Measurements from ENCODE around the gene GTSE1. TPM values are rescaled to one million over a fixed set of nuclear protein-coding genes. Genes with fewer than 3 reads are reported as not detected.

GTSE1 gene
- total and polyA plus RNA-seq, 2 donors (not counting 1 experiment from before 2014, with no cell fraction given): 0.17 to 0.39 TPM

DNA sequence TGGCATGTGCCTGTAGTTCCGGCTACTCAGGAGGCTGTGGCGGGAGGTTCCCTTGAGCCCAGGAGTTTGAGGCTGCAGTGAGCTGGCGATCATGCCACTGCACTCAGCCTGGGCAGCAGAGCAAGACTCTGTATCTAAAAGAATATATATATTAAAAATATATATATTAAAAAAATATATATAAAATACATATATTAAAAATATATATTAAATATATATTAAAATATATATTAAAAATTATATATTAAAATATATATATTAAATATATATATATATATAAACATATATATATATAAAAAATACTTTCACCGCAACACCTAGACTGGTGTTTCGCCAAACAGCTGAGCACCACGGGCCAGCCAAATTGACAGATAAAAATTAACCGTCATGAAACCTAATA lies 20.1 kb upstream of the GTSE1 start:
- ChIA-PET POLR2A (no interaction called here), CTCF (interaction anchor here (1.2 to 1.3 kb wide), 2 partner anchors 20 to 270 kb away, joined by 3 read pairs; partner anchors contain the start of gene GTSE1)
- Histone ChIP-seq H3K9me3 (ENCODE audit: control extremely low read depth in 1 of 3, control insufficient read depth in 2 of 3, insufficient read depth in 1 of 3, low read length in 2 of 3) (no peaks in the 10 kb centered on the region), H3K4me3 (ENCODE audit: control extremely low read depth in 1 of 5, extremely low read depth in 1 of 5, insufficient read depth in 1 of 5, low read depth in 2 of 5, low read length in 4 of 5) (no peak overlapping the region), H3K27me3 (replicated peaks in 1 of 4; ENCODE audit: control extremely low read depth in 1 of 4, control insufficient read depth in 3 of 4, insufficient read depth in 4 of 4, low read length in 3 of 4) (no peaks in the 10 kb centered on the region), H3K27ac (ENCODE audit: low read length in 2 of 2) (no peak overlapping the region), H3K9ac (ENCODE audit: low read length) (no peak overlapping the region), H3K79me2 (ENCODE audit: control insufficient read depth, insufficient read depth, low read length) (no peaks in the 10 kb centered on the region), H3K4me2 (replicated peaks; ENCODE audit: low read depth, low read length, poor library complexity, severe bottlenecking) (no peak overlapping the region), H3K4me1 (ENCODE audit: control insufficient read depth in 2 of 2, insufficient read depth in 2 of 2, low read length in 2 of 2) (peaks cover 0 to 25% of the 10 kb centered on the region in 2 donors), H2AFZ (ENCODE audit: insufficient read depth, low read depth, low read length, poor library complexity, severe bottlenecking) (no peak overlapping the region), H3K36me3 (replicated peaks in 1 of 2; ENCODE audit: control extremely low read depth in 1 of 2, control insufficient read depth in 1 of 2, extremely low read depth in 1 of 2, insufficient read depth in 2 of 2, low read length in 1 of 2) (peaks cover 0 to 17% of the 10 kb centered on the region in 2 experiments), H4K20me1 (ENCODE audit: control insufficient read depth, insufficient read depth, low read length, poor library complexity, severe bottlenecking) (no peaks in the 10 kb centered on the region)
- Mint-ChIP-seq H3K4me3 (no peak overlapping the region), H3K9me3 (ENCODE audit: insufficient read depth) (no peaks in the 10 kb centered on the region), H3K27me3 (no peaks in the 10 kb centered on the region), H3K4me1 (peaks cover 16% of the 10 kb centered on the region), H3K27ac (no peak overlapping the region)
- no peak for TF ChIP-seq EZH2 (IDR thresholded peaks at IDR 0.05; ENCODE audit: borderline replicate concordance, insufficient read depth, low read depth, low read length, poor library complexity, severe bottlenecking)
- no peak for TF ChIP-seq CTCF (IDR thresholded peaks at IDR 0.05)
- intact Hi-C loops (cut with micrococcal nuclease): no loop called here
- 100% methylated on average over 2 of the region's 7 CpGs for WGBS (ENCODE audit: insufficient coverage)
- DNase-seq (no peak), ATAC-seq (ENCODE audit: low read depth) (no peak)

GRCh38 chr22:46278656-46279645 lies 17.7 kb upstream of the GTSE1 start:
- Mint-ChIP-seq H3K27ac (no peak overlapping the region), H3K27me3 (no peaks in the 10 kb centered on the region), H3K9me3 (ENCODE audit: insufficient read depth) (no peaks in the 10 kb centered on the region), H3K4me1 (peaks cover 16% of the 10 kb centered on the region), H3K4me3 (no peak overlapping the region)
- Histone ChIP-seq H3K9me3 (ENCODE audit: control extremely low read depth in 1 of 3, control insufficient read depth in 2 of 3, insufficient read depth in 1 of 3, low read length in 2 of 3) (no peaks in the 10 kb centered on the region), H3K4me3 (ENCODE audit: control extremely low read depth in 1 of 5, extremely low read depth in 1 of 5, insufficient read depth in 1 of 5, low read depth in 2 of 5, low read length in 4 of 5) (no peak overlapping the region), H2AFZ (ENCODE audit: insufficient read depth, low read depth, low read length, poor library complexity, severe bottlenecking) (no peak overlapping the region), H3K4me2 (replicated peaks; ENCODE audit: low read depth, low read length, poor library complexity, severe bottlenecking) (no peak overlapping the region), H4K20me1 (ENCODE audit: control insufficient read depth, insufficient read depth, low read length, poor library complexity, severe bottlenecking) (no peaks in the 10 kb centered on the region), H3K36me3 (replicated peaks in 1 of 2; ENCODE audit: control extremely low read depth in 1 of 2, control insufficient read depth in 1 of 2, extremely low read depth in 1 of 2, insufficient read depth in 2 of 2, low read length in 1 of 2) (peaks cover 0 to 15% of the 10 kb centered on the region in 2 experiments), H3K9ac (ENCODE audit: low read length) (no peak overlapping the region), H3K27me3 (replicated peaks in 1 of 4; ENCODE audit: control extremely low read depth in 1 of 4, control insufficient read depth in 3 of 4, insufficient read depth in 4 of 4, low read length in 3 of 4) (no peaks in the 10 kb centered on the region), H3K79me2 (ENCODE audit: control insufficient read depth, insufficient read depth, low read length) (no peaks in the 10 kb centered on the region), H3K27ac (ENCODE audit: low read length in 2 of 2) (no peak overlapping the region), H3K4me1 (ENCODE audit: control insufficient read depth in 2 of 2, insufficient read depth in 2 of 2, low read length in 2 of 2) (peaks cover 0 to 29% of the 10 kb centered on the region in 2 donors)
- ATAC-seq (ENCODE audit: low read depth) (no peak), DNase-seq (no peak)
- 89% methylated on average over 20 of the region's 22 CpGs for WGBS (ENCODE audit: insufficient coverage)
- ChIA-PET POLR2A (no interaction called here), CTCF (interaction anchor here (1.2 kb wide), 1 partner anchor 34 kb away, joined by 3 read pairs; no protein-coding TSS in a partner anchor)
- TF ChIP-seq EZH2 (IDR thresholded peaks at IDR 0.05; ENCODE audit: borderline replicate concordance, insufficient read depth, low read depth, low read length, poor library complexity, severe bottlenecking): no peak
- no peak for TF ChIP-seq CTCF (IDR thresholded peaks at IDR 0.05)
- intact Hi-C loops (cut with micrococcal nuclease): no loop called here

All from B cell (primary cell).